HEK293 (cell line): ENCODE data around the gene NUB1.

ENCODE experiments used
- CTCF ChIA-PET: fragments of 350-600 bp; formaldehyde crosslinking; extraction: SDS; loops from one replicate; lab custom pipeline; 2021; ENCODE audit warnings: antibody characterized with exemption; lab: Yijun Ruan, JAX
- POLR2A ChIA-PET: fragments of 300-600 bp; formaldehyde crosslinking; extraction: SDS; loops from one replicate; lab custom pipeline; 2020; ENCODE audit warnings: antibody characterized with exemption, inconsistent platforms; lab: Yijun Ruan, JAX
- H3K27ac ChIP-seq: fragments of 200-500 bp; sonication (Bioruptor generic); 2 replicates; pipeline ENCODE4 v1.5.1; 2014; ENCODE audit warnings: low read depth, low read length, control low read depth, inconsistent platforms; ENCODE audit errors: extremely low read depth
- H3K36me3 ChIP-seq, 2 experiments: fragments of 200-500 bp in 1 of 2; sonication (Bioruptor generic) in 1 of 2; 1 replicate in 1 of 2; 2 replicates in 1 of 2; pipeline ENCODE4 v1.5.1; 2014 to 2017; ENCODE audit warnings: inconsistent platforms in 2 of 2, low read length in 2 of 2; ENCODE audit not compliant: control insufficient read depth in 2 of 2, insufficient read depth in 1 of 2
- H3K4me1 ChIP-seq: fragments of 200-500 bp; sonication (Bioruptor generic); 2 replicates; pipeline ENCODE4 v1.5.1; 2014; ENCODE audit warnings: mild to moderate bottlenecking, low read length, inconsistent platforms; ENCODE audit not compliant: control insufficient read depth, insufficient read depth
- H3K4me3 ChIP-seq: 2 replicates; pipeline ENCODE4 v1.5.1; 2011; ENCODE audit warnings: low read depth, mild to moderate bottlenecking, control low read depth, low read length, moderate library complexity
- H3K9me3 ChIP-seq: fragments of 200-500 bp; sonication (Bioruptor generic); 2 replicates; pipeline ENCODE4 v1.5.1; 2014; ENCODE audit warnings: low read depth, low read length, inconsistent platforms; ENCODE audit not compliant: control insufficient read depth, insufficient read depth
- GFI1B ChIP-seq: fragments of 450-650 bp; formaldehyde crosslinking; IDR thresholded peaks from 2 replicates; pipeline ENCODE4 v1.5.1; 2016; ENCODE audit warnings: missing biosample characterization, missing genetic modification characterization
- GLIS1 ChIP-seq: fragments of 450-650 bp; formaldehyde crosslinking; IDR thresholded peaks from 2 replicates; pipeline ENCODE4 v1.5.1; 2016; ENCODE audit warnings: missing biosample characterization, missing genetic modification characterization
- KLF7 ChIP-seq: fragments of 450-650 bp; formaldehyde crosslinking; IDR thresholded peaks from 2 replicates; pipeline ENCODE4 v1.5.1; 2016; ENCODE audit warnings: missing biosample characterization, missing genetic modification characterization, borderline replicate concordance
- MEIS1 ChIP-seq: sonication (generic); formaldehyde crosslinking; IDR thresholded peaks from 2 replicates; pipeline ENCODE4 v1.8.1; 2022; ENCODE audit warnings: missing genetic modification reagents, mild to moderate bottlenecking, borderline replicate concordance
- PRDM6 ChIP-seq: fragments of 450-650 bp; formaldehyde crosslinking; IDR thresholded peaks from 2 replicates; pipeline ENCODE4 v1.5.1; 2017; ENCODE audit warnings: missing biosample characterization, missing genetic modification characterization
- RBAK ChIP-seq: fragments of 450-650 bp; formaldehyde crosslinking; IDR thresholded peaks from 2 replicates; pipeline ENCODE4 v1.5.1; 2016; ENCODE audit warnings: missing biosample characterization, missing genetic modification characterization
- REPIN1 ChIP-seq: fragments of 450-650 bp; formaldehyde crosslinking; IDR thresholded peaks from 2 replicates; pipeline ENCODE4 v1.5.1; 2017; ENCODE audit warnings: missing biosample characterization, missing genetic modification characterization, low read depth
- ZBTB11 ChIP-seq: fragments of 450-650 bp; formaldehyde crosslinking; conservative IDR thresholded peaks from 2 replicates; pipeline ENCODE4 v1.5.1; 2016; ENCODE audit warnings: low read depth, missing biosample characterization, missing genetic modification characterization
- ZBTB7A ChIP-seq: fragments of 450-650 bp; formaldehyde crosslinking; IDR thresholded peaks from 2 replicates; pipeline ENCODE4 v1.5.1; 2016; ENCODE audit warnings: low read depth, missing biosample characterization, missing genetic modification characterization
- ZFP41 ChIP-seq: fragments of 450-650 bp; formaldehyde crosslinking; IDR thresholded peaks from 2 replicates; pipeline ENCODE4 v1.5.1; 2016; ENCODE audit warnings: missing biosample characterization, missing genetic modification characterization, borderline replicate concordance
- ZNF132 ChIP-seq: fragments of 450-650 bp; formaldehyde crosslinking; IDR thresholded peaks from 2 replicates; pipeline ENCODE4 v1.5.1; 2017; ENCODE audit warnings: missing biosample characterization, missing genetic modification characterization, borderline replicate concordance
- ZNF146 ChIP-seq: fragments of 450-650 bp; formaldehyde crosslinking; IDR thresholded peaks from 2 replicates; pipeline ENCODE4 v1.5.1; 2016; ENCODE audit warnings: missing biosample characterization, missing genetic modification characterization
- ZNF169 ChIP-seq: fragments of 450-650 bp; formaldehyde crosslinking; IDR thresholded peaks from 2 replicates; pipeline ENCODE4 v1.5.1; 2016; ENCODE audit warnings: missing biosample characterization, missing genetic modification characterization
- ZNF184 ChIP-seq: fragments of 450-650 bp; IDR thresholded peaks from 2 replicates; pipeline ENCODE4 v1.5.1; 2018; ENCODE audit warnings: missing biosample characterization, mild to moderate bottlenecking, missing genetic modification characterization
- ZNF24 ChIP-seq: fragments of 450-650 bp; formaldehyde crosslinking; IDR thresholded peaks from 2 replicates; pipeline ENCODE4 v1.5.1; 2016; ENCODE audit warnings: missing biosample characterization, missing genetic modification characterization
- ZNF341 ChIP-seq: fragments of 450-650 bp; formaldehyde crosslinking; IDR thresholded peaks from 2 replicates; pipeline ENCODE4; 2016; ENCODE audit warnings: low read depth, missing biosample characterization, missing genetic modification characterization
- ZNF501 ChIP-seq: fragments of 450-650 bp; formaldehyde crosslinking; IDR thresholded peaks from 2 replicates; pipeline ENCODE4 v1.5.1; 2016; ENCODE audit warnings: missing biosample characterization, missing genetic modification characterization
- ZNF571 ChIP-seq: fragments of 450-650 bp; formaldehyde crosslinking; IDR thresholded peaks from 2 replicates; pipeline ENCODE4 v1.5.0; 2017; ENCODE audit warnings: missing biosample characterization, missing genetic modification characterization
- ZNF585B ChIP-seq: fragments of 450-650 bp; formaldehyde crosslinking; IDR thresholded peaks from 2 replicates; pipeline ENCODE4 v1.5.1; 2016; ENCODE audit warnings: missing biosample characterization, missing genetic modification characterization
- ZNF670 ChIP-seq: fragments of 450-650 bp; formaldehyde crosslinking; IDR thresholded peaks from 2 replicates; pipeline ENCODE4 v1.5.1; 2016; ENCODE audit warnings: missing biosample characterization, missing genetic modification characterization, low read depth
- TF ChIP-seq, protein P1 (sequence below): fragments of 450-650 bp; formaldehyde crosslinking; IDR thresholded peaks from 2 replicates; pipeline ENCODE4 v1.5.1; 2016; ENCODE audit warnings: missing biosample characterization, missing genetic modification characterization
- TF ChIP-seq, protein P2 (sequence below): fragments of 450-650 bp; formaldehyde crosslinking; IDR thresholded peaks from 2 replicates; pipeline ENCODE4 v1.5.1; 2016; ENCODE audit warnings: missing biosample characterization, missing genetic modification characterization
- TF ChIP-seq, protein P3 (sequence below): fragments of 450-650 bp; formaldehyde crosslinking; IDR thresholded peaks from 2 replicates; pipeline ENCODE4 v1.5.1; 2016; ENCODE audit warnings: missing biosample characterization, missing genetic modification characterization

Gene NUB1

DNA sequence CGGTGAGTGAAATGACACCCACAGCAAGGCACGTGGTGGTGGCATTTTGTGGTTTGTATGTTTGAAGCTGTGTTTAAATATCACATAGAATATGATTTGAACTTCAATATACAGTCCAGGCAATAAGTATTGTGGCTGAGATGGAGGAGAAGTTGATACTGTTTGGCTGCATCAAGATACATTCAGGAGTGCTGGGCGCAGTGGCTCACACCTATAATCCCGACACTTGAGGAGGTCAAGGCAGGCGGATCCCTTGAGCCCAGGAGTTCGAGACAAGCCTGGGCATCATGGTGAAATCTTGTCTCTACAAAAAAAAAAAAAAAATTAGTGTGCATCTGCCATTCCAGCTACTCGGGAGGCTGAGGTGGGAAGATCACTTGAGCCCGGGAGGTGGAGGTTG, 35.2 kb upstream of the NUB1 start:
- no peaks in the 10 kb centered on the region for H3K36me3 ChIP-seq
- CTCF ChIA-PET = interaction anchor here (0.6 to 3.7 kb wide), 4 partner anchors 8 to 45 kb away, joined by 3 to 15 read pairs (median 6); no protein-coding TSS in a partner anchor
- H3K4me1 ChIP-seq = no peaks in the 10 kb centered on the region
- TF ChIP-seq, protein P1, sequence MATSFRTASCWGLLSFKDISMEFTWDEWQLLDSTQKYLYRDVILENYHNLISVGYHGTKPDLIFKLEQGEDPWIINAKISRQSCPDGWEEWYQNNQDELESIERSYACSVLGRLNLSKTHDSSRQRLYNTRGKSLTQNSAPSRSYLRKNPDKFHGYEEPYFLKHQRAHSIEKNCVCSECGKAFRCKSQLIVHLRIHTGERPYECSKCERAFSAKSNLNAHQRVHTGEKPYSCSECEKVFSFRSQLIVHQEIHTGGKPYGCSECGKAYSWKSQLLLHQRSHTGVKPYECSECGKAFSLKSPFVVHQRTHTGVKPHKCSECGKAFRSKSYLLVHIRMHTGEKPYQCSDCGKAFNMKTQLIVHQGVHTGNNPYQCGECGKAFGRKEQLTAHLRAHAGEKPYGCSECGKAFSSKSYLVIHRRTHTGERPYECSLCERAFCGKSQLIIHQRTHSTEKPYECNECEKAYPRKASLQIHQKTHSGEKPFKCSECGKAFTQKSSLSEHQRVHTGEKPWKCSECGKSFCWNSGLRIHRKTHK (tag by site-specific recombination) = no peak
- TF ChIP-seq ZBTB7A (tag by site-specific recombination) (no peak), ZNF501 (tag by site-specific recombination) (no peak), REPIN1 (tag by site-specific recombination) (no peak), ZNF169 (tag by site-specific recombination) (no peak), ZBTB11 (tag by site-specific recombination) (no peak), ZNF571 (tag by site-specific recombination) (no peak), ZNF184 (tag by site-specific recombination) (no peak), KLF7 (no peak), GLIS1 (tag by site-specific recombination) (no peak), PRDM6 (no peak), ZNF24 (no peak)
- no peak overlapping the region for H3K4me3 ChIP-seq
- POLR2A ChIA-PET = no interaction called here
- H3K9me3 ChIP-seq = no peaks in the 10 kb centered on the region
- H3K27ac ChIP-seq = no peak overlapping the region

GRCh38 chr7:151306860-151307259, 34.8 kb upstream of the NUB1 start:
- no peak for TF ChIP-seq ZNF670
- TF ChIP-seq, protein P2, sequence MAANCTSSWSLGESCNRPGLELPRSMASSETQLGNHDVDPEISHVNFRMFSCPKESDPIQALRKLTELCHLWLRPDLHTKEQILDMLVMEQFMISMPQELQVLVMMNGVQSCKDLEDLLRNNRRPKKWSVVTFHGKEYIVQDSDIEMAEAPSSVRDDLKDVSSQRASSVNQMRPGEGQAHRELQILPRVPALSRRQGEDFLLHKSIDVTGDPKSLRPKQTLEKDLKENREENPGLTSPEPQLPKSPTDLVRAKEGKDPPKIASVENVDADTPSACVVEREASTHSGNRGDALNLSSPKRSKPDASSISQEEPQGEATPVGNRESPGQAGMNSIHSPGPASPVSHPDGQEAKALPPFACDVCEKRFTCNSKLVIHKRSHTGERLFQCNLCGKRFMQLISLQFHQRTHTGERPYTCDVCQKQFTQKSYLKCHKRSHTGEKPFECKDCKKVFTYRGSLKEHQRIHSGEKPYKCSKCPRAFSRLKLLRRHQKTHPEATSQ = no peak
- no peak for TF ChIP-seq MEIS1 (CRISPR knock-in tag)
- TF ChIP-seq ZNF24 = no peak
- no peak for TF ChIP-seq ZNF146 (tag by site-specific recombination)
- no peak for TF ChIP-seq ZNF585B (tag by site-specific recombination)
- TF ChIP-seq RBAK (tag by site-specific recombination) = no peak
- no peak for TF ChIP-seq ZNF132 (tag by site-specific recombination)
- TF ChIP-seq, protein P3, sequence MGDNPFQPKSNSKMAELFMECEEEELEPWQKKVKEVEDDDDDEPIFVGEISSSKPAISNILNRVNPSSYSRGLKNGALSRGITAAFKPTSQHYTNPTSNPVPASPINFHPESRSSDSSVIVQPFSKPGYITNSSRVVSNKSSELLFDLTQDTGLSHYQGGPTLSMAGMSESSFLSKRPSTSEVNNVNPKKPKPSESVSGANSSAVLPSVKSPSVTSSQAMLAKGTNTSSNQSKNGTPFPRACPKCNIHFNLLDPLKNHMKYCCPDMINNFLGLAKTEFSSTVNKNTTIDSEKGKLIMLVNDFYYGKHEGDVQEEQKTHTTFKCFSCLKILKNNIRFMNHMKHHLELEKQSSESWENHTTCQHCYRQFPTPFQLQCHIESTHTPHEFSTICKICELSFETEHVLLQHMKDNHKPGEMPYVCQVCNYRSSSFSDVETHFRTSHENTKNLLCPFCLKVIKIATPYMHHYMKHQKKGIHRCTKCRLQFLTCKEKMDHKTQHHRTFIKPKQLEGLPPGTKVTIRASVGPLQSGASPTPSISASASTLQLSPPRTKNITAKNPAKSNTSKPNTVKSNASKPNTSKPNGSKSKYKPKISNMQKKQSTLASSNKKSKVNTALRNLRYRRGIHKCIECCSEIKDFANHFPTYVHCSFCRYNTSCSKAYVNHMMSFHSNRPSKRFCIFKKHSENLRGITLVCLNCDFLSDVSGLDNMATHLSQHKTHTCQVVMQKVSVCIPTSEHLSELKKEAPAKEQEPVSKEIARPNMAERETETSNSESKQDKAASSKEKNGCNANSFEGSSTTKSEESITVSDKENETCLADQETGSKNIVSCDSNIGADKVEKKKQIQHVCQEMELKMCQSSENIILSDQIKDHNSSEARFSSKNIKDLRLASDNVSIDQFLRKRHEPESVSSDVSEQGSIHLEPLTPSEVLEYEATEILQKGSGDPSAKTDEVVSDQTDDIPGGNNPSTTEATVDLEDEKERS (tag by site-specific recombination) = no peak
- TF ChIP-seq GFI1B = no peak
- TF ChIP-seq ZFP41 = no peak
- TF ChIP-seq ZNF341 (tag by site-specific recombination) = no peak
- ChIA-PET POLR2A (no interaction called here), CTCF (interaction anchor here (0.6 to 3.7 kb wide), 4 partner anchors 8 to 317 kb away, joined by 3 to 15 read pairs (median 6); no protein-coding TSS in a partner anchor)
- Histone ChIP-seq H3K27ac (no peak overlapping the region), H3K36me3 (no peaks in the 10 kb centered on the region), H3K9me3 (no peaks in the 10 kb centered on the region), H3K4me3 (no peak overlapping the region), H3K4me1 (no peaks in the 10 kb centered on the region)
